Stimulated activated CD8-positive, alpha-beta memory T cell treated with anti-CD3 and anti-CD28 coated beads, Interleukin-12 subunit alpha, Interleukin-12 subunit beta, amount 100 ng/mL, for 4 hours (primary cell): ENCODE data around the gene PIP4K2A.
"Not testable (repeated sequence)": the region's sequence is repeated elsewhere in the genome, so short reads cannot be mapped to it uniquely, and the experiment has no call there.

ENCODE experiments used
- DNase-seq: peaks from one replicate; pipeline ENCODE4 v3.0.0-alpha.2; 2020; ENCODE audit warnings: low read depth

The PIP4K2A gene

DNA sequence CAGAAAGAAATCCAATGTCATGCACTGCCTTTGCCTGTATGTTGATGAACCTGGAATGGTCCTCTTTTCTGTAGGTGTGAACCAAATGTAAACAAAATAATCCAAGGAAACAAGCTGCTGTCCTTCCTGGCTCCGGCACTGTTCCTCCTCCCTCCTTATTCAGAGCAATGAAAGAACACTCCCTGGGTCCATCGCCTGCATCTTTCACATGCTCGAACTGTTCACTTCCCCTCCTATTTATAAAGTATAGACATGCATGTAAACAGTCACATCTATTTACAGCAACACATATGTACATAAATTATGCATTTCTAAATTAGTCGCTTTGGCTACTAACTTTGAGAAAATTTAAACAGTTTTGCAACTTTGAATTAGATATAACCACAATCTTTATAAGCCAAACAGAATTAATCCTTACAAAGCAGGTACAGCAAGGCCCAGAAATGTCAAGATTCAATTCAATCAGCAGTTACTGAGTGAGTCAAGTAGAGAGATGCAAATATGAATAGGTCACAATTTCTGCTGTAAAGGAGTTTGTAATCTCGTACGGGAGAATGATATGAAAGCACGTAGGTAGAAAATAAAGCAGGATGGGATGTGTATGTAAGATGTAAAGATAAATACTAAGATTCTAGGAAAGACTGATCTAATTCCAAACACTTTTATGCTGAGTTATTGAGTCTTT, 162.6 kb downstream of the PIP4K2A start:
- no peak for DNase-seq

DNA sequence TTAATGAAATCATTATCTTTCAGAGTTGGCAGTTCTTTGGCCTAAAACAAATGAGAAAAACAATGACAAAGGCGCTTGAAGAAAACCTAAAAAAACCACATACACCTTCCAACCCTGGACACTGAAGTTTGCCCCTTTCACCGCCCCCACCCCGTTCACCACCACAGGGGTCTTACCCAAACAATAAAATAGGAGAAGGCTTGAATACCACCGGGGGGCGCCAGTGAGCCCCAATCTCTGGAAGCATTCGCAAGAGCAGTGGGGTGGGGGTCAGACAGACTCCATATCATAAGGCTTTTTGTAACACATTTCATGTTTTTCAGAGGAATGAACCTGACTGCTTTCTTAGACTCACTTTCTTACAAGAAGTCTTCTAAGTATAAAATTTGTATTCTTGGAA, 163.6 kb downstream of the PIP4K2A start:
- DNase-seq, result peak; percentile 33

DNA sequence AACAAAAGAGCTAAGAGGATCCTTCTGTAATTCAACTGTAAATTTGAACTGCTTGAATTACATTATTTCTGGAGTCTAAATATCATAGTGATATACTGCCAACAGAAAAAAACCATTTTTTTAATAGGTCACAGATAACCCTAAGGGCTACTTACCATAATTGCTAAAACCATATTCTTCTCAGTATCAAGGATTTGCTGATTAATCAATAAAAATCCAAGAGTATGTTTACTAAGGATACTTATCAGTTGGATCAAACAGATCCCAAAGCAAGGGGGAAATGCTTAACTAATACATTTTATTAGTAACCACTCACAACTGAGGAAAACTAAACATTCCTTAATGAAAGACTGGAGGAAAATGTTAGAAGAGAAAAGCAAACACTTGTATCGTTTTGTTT, 166.0 kb downstream of the PIP4K2A start:
- DNase-seq, result no peak

DNA sequence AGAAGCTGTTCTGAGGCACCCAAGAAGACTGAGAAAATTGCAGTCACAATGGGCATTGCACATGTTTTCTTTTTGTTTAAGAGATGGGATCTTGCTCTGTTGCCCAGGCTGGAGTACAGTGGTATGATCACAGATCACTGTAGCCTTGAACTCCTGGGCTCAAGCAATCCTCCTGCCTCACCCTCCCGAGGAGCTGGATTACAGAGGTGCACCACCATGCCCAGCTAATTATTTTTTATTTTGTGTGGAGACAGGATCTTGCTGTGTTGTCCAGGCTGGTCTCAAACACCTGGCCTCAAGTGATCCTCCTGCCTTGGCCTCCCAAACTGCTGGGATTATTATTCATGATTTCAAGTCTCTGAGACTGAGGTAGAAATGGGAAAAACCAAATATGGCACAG, 168.7 kb downstream of the PIP4K2A start:
- DNase-seq, result no peak

DNA sequence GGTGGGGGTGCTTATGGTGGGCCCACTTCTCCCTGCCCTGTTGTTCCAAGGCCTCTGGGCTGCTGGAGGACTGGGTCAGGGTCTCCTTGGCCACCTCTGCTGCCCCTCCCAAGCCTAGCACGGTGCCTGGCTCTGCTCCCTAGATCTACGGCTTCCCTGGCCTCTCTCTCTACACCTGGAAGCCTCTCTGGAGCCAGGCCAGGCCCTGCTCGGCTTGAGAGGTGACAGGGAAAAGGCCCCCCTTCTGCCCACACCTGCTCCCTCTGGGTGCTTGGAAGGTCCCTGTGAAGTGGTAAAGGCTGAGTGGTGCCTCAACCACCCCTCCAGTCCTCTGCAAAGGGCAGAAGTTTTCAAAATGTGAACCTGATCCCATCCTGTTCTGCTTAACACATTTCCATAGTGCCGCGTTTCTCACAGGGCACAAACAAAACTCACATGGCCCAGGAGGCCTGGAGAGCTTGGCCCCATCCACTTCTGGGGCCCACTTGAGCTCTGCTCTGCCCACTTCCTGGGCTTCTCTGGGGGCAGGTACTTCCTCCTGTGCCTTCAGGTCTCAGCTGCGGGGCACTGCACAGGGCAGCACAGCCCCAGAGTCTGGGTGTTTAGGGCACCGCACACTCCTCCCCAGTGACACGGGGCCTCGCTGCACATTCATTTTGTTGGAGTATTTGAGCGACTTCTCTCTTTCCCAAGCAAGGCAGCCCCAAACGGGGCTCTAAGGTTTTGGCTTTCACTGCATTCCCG, 169.9 kb downstream of the PIP4K2A start:
- no peak for DNase-seq

DNA sequence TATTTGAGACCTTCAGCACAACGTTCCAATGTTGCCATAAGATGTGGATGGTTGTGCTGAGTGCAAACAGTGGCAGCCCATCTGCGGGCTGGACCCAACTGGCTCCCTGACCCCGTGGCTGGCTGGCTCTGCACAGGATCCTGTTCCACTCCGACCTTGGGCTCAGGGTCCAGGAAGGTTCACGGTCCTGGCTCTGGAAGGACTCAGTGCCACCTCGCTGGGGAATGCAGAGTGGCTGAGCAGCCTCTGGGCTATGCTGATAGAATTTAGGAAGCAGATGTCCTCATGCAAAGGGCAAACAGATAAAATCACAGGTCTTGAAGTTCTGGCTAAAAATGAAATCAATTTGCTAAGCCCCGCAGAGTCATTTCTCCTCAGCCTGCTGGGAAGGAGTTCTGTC, 171.6 kb downstream of the PIP4K2A start:
- DNase-seq, result no peak

DNA sequence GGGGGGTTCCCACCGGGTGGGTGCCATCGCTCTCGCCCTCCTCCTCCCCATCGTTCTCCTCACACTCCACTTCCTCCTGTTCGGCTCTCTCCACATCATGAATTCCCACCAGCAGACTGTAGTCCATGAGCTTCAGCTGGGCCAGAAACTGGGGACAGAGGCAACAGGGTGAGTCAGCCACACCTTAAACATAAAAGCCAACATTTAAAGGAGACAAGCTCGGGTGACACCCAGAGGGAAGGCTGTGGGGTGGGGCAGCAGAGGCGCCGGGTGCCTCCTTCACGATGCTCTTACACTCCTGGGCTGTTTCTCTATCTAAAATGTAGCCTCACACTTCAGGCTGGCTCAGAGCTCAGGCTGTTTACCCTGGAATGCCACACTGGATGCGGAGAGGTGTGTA, 172.5 kb downstream of the PIP4K2A start:
- DNase-seq, result no peak

DNA sequence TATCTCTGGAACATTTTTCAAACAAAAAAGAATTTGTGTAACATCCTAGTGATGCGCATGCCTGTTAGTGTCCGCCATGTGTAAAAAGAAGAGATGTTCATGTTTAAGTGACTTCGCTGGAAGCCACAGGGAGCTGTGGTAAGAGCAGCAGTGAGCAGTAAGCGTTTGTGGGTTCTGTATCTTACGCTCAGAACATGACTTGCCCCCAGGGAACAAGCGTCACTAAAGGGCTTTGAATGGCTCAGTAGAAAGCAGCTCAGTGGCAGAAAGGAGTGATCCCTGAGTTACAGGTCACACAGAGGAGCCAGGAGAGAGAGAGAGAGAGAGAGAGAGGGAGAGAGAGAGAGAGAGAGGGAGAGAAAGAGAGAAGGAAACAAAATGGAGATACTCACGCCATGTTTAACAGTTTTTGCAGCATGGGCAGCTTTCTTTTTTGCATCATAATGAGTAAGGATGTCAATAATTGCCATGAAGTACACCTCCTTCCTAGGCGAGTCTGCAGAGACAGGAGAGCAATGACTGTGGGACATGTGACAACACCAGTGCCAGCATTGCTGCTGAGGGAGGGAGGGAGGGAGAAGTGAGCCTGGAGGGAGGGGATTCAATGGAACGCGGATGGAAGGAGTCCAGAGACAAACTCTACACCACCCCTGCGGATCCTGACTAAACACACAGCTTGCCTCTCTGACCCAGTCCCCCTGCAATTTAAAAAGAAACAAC, 174.6 kb downstream of the PIP4K2A start:
- DNase-seq, result no peak

DNA sequence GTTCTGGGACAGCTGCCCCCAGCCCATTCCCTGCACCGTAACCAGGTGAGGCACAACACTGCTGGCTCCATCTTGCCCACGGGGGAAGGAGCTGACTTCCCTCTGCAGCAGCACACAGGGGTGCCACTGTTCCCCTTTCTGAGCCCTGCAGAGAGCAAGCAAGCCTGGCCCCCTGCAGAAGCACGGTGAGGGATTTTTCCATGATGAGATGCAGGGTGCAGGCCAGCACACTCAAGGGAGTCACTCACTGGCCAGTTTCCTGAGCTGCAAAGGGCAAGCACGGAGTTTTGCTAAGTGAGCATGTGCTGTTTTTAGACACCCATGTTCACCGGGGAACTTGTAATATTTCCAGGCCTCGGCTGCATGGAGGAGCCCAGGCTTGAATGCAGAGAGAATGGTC, 176.6 kb downstream of the PIP4K2A start:
- DNase-seq, result no peak

DNA sequence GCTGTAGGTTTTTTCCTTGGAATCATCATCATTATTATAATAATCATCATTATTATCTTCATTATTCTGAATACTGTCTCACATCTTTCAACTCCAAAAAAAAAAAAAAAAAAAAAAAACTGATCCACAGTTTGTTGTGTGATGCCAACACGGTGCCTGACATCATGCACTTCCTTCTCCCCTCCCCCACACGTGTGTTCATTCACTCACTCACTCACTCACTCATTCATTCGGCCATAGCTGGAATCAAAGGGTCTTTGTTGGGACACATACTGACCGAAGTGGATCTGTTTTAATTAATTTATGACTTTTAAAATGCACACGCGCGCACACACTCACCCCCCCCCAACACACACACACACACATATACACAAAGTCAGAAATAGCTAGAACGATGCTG, 177.8 kb downstream of the PIP4K2A start:
- no peak for DNase-seq

DNA sequence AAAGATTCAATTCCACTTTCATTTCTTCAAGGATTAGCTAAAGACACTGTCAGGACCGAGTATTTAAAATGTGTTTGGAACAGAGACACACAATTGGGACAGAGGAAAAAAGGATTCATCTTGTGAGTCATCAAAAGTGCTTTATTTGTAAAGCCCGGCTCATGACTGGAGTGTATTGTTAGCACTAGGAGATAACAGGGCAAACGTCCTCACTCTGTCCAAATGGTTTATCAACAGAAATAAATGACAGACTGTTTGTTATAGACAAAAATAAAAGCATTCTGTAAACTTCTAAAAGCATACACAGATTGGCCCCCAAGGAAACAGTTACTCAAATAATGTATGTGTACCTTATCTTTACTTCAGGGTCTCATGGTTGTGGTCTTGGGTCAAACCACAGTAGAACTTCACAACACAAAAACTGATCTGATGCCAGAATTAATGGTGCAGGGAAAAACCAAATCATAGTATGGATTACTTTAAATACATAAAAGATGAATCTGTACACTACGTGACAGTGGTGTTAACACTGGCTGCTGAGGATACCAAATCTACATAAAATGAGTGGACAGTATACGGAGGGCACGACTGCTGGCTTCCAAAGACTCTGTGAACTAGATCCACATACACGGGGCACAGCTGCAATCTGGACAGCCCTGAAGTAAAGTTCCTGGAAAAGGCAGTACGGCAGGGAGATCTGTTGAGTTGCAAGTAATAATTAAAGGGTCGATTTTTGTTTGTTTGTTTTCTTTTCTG, 179.4 kb downstream of the PIP4K2A start:
- no peak for DNase-seq

DNA sequence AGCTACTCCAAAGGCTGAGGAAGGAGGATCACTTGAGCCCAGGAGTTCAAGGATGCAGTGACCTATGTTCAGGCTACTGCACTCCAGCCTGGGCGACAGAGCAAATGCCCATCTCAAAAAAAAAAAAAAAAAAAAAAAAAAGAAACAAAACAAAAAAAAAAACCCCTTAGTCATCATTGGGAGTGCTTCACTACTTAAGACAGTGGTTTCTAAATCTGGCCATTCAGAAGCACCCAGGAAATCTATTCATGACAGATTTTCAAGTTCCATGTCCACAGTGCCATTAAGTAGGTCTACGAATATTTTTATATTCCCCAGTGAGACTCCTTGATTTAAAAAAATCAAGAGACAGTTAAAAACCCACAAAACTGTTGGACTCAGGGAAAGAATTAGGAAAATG, 182.9 kb downstream of the PIP4K2A start:
- no peak for DNase-seq

DNA sequence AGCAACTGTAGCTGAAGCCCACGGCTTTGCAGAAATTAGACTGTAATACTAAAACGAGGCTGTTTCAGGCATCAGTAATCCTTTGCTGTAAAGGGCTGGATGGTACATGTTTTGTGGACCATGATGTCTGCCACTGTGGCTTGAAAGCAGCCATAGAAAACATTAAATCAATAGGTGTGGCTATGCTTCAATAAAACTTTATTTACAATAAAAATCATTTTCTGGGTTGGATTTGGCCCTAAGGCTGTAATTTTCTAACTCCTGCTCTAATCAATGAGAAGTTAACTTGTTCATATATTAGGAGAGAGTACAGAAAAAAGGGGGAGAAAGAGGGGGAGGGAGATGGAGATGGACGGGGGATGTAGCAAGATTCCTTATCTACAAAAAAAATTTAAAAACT, 183.4 kb downstream of the PIP4K2A start:
- DNase-seq, result no peak

DNA sequence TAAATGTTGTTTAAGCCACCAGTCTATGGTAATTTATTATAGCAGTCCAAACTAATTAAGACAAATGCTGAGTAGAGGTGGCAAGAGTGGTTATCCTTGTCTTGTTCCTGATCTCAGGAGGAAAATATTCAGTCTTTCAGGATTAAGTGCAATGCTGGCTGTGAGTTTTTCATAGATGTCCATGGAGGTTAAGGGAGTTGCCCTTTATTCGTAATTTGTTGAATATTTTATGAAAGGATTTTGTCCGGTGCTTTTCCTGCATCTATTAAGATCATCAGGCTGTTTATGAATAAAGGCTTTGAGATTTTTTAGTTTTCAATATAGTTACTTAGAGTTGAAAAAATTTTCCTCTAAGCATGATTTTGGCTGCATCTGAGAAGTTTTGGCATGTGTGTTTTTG, 186.9 kb downstream of the PIP4K2A start:
- no peak for DNase-seq

DNA sequence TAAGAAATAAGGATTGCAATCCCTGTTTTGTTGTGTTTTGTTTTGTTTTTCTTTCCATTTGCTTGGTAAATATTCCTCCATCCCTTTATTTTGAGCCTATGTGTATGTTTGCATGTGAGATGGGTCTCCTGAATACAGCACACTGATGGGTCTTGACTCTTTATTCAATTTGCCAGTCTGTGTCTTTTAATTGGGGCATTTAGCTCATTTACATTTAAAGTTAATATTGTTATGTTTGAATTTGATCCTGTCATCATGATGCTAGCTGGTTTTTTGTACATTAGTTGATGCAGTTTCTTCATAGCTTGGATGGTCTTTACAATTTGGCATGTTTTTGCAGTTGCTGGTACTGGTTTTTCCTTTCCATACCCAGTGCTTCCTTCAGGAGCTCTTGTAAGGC, 190.0 kb downstream of the PIP4K2A start:
- not testable (repeated sequence) for DNase-seq

DNA sequence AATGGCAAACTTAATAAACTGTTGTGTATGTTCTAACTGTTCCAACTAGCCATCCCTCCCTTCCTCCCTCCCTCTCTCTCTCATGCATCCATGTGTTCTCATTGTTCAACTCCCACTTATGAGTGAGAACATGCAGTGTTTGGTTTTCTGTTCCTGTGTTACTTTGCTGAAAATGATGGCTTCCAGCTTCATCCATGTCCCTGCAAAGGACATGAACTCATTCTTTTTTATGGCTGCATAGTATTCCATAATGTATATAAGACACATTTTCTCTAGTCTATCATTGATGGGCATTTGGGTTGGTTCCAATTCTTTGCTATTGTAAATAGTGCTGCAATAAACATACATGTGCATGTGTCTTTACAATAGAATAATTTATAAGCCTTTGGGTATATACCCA, 193.7 kb downstream of the PIP4K2A start:
- DNase-seq, result not testable (repeated sequence)

DNA sequence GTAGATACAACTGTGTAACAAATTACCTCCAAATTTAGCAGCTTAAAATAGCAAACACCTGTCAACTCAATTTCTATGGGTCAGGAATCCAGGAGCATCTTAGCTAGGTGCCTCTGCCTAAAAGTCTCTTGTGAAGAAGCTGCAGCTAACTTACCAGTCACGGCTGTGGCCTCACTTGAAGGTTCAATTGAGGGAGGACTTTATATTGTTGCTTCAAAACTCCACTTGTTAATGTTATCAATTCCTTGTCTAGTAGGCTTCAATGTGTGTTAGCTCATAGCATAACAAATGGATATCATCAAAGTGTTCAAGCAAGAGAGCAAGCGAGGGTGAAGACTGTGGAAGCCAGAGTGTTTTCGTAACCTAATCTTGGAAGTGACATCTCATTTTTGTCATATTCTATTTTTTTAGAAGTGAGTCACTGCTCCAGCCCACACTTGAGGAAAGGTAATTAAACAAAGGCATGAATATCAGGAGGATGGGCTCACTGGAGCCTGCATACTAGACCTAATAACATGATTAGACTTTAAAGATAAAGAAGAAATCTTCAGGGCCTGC, 196.1 kb downstream of the PIP4K2A start:
- DNase-seq, result no peak

DNA sequence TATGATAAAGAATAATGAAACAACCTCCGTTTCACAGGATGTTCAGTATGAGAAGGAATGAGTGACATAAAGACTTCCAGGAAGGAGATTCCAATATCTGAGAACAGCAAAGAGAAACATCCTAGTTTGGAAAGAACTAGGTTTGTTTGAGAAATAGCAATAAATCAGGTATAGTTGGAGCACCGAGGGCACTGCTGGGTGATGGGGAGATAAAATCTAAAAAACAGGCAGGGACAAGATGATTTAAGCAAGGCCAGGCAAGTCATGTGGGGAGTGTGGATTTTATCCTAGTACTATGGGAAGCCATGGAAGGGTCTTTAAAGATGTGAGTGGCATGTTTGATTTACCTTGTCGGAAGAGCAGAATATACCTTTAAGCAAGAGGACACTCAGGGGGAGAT, 199.4 kb downstream of the PIP4K2A start:
- no peak for DNase-seq

DNA sequence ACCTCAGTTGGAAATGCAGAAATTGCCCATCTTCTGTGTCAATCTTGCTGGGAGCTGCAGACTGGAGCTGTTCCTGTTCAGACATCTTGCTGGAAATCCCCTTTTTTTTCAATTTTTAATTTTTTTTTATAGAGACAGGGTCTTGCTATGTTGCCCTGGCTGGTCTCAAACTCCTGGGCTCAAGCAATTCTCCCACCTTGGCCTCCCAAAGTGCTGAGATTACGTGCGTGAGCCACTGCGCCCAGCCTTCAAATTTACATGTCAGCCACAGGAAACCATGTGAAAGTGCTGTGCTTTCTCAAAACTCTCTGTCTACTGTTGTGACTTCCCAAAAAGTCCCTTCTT, 200.0 kb downstream of the PIP4K2A start:
- not testable (repeated sequence) for DNase-seq

DNA sequence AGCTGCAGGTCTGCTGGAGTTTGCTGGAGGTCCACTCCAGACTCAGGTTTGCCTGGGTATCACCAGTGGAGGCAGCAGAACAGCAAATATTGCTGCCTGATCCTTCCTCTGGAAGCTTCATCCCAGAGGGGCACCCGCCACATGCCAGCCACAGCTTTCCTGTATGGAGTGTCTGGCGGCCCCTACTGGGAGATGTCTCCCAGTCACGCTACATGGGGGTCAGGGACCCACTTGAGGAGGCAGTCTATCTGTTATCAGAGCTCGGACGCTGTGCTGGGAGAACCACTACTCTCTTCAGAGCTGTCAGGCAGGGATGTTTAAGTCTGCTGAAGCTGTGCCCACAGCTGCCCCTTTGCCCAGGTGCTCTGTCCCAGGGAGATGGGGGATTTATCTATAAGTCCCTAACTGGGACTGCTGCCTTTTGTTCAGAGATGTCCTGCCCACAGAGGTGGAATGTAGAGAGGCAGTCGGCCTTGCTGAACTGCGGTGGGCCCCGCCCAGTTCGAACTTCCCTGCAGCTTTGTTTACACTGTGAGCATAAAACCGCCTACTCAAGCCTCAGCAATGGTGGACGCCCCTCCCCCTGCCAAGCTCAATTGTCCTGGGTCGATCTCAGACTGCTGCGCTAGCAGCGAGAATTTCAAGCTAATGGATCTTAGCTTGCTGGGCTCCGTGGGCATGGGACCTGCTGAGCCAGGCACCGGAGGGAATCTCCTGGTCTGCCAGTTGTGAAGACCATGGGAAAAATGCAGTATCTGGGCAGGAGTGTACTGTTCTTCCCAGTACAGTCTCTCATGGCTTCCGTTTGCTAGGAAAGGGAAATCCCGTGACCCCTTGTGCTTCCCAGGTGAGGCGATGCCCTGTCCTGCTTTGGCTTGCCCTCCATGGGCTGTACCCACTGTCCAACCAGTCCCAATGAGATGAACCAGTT, 200.6 kb downstream of the PIP4K2A start:
- DNase-seq, result not testable (repeated sequence)

DNA sequence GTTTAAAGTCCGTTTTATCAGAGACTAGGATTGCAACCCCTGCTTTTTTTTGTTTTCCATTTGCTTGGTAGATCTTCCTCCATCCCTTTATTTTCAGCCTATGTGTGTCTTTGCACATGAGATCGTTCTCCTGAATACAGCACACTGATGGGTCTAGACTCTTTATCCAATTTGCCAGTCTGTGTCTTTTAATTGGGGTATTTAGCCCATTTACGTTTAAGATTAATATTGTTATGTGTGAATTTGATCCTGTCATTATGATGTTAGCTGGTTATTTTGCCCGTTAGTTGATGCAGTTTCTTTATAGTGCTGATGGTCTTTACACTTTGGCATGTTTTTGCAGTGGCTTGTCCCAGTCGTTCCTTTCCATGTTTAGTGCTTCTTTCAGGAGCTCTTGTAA, 202.4 kb downstream of the PIP4K2A start:
- not testable (repeated sequence) for DNase-seq
